GM18909 (cell line): ENCODE measurements around the gene CPED1.

Source experiments
- ATAC-seq: cut with Tn5 transposase; IDR thresholded peaks from one replicate; pipeline ENCODE4 v1.9.1; 2021; ENCODE audit warnings: mild to moderate bottlenecking; ENCODE audit not compliant: unreplicated experiment, poor library complexity

The CPED1 gene

DNA sequence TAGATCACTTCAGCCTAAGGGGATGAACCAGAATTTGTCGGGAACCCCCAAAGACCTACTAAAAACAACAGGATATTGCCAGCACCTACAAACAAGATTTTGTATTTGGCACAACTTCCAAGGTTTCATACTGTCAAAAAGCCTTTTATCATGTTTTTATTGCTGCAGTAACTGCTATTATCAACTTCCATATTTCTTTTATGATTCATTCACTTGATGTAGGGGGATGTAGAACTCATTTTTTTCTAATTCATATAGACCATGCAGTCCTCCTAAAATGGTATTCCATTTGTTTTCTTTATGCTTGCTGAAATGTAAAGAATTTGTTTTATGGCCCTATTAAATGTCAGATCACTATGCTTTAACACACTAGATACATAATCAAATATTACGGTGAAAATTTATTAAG lies 310.3 kb downstream of the CPED1 start:
- ATAC-seq = no peak

DNA sequence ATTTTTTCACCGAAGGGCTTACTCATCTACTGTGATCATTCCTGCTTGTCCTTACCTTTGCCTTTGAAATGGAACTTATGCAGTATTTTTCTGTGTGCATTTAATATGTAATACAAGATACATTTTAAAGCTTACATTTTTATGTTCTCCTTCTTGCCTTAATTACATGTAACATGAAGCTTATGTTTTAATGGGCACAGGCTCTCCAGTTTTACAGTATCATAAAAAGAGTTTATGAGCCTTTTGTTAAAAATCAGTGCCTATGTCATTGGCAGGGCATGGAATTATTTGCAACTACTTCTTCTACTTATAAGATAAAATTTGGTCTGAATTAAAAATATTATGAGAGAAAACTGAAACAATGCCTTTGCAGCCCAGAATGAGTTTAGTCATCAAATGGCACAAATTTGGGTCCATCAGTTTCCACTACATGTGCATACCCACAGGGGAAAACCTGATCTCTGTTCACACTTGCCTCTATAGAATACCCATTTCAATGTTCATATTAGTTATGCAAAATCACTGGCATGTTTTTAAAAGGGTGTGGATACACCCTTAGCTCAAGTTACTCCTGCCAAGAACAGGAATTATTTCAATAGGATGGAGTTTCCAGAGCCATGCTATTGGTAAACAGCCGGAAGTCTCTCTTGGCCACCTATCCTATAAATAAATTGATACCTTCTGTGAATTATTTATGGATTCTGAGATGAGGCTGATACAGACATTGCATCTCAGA lies 312.3 kb downstream of the CPED1 start:
- no peak for ATAC-seq

DNA sequence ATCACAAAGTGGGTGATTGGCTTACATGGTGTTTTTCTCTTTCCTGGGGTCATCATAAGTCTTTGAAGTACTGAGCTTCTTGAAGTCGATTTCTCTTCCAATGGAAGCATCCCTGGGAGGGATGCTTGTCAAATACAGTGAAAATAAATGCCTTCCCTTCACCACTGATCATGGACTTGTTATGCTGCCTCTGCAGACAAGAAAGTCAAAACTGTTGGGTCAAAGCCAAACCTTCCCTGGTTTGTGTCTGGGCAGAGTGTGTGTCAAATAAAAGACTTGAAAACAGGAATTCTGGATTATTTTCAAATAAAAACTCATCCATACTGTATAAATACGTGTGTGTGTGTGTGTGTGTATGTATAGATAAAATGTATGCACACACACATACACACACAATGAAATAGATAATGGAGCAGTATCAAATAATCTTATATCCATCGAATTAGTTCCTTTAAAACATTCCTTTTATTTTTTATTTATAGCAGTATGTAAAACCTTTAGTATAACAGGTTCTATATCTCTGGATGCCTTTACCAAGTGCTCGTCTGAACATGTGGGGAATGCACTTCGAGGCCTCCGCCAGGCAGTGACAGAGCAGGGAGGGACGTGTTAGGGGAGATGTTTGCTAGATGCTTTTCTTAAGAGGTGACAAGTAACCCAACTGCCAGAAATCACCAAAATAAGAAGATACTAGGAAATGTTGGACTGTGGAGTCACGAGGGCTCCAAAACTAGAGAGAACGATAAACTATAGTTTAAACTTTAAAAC lies 313.1 kb downstream of the CPED1 start:
- no peak for ATAC-seq

DNA sequence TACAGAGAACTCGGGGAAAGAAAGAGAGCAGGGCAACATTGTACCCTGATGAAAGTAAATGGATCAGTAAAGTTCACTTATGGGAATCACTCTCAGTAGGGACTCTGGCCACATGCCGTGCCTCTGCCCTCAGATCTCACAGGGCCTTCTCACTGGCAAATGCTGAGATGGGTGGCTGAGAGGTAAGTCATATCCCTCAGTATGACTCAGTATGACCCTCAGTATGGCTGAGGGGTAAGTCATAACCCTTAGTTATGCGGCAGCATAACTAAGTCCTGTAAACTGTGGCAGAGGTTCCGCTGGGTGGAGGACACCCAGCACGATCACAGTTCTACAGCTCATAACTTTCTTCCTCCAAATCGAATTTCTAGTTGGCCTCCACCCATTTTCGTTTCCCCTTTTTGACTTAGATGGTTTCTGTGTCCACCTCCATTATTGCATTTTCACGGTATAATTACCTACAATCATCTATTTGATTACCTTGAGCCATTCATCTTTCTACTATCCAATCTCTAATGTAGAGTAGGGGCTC lies 313.8 kb downstream of the CPED1 start:
- peak; percentile 98 for ATAC-seq

DNA sequence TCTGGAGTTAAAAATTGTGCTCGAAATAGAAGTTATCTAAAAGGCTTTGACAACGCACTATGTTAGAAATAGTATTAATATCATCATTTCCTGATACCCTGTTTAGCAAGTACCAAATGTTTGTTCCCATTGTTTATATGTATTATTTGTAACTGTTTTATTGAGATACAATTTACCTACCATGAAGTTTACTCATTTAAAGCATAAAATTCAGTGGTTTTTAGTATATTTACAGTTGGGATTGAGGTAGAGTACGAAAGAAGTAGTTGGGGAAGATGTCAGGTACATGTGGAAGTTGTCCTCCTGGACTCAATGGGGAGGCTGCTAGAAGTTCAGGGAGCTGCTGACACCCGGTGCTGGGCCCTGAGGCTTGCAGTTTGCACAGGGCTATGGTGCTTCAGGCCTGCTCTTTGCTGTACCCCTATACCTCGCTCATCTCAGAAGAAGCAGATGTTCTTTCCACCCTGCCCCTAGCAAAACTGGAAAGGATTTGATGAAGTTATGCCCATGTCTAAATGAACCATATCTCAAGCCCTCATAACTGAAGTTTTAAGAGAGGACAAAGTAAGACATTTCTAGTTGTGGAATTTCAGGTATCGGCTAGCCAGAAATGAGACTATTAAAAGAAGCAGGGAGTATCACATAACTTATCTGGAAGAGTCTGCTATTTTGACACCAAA lies 315.1 kb downstream of the CPED1 start:
- no peak for ATAC-seq

DNA sequence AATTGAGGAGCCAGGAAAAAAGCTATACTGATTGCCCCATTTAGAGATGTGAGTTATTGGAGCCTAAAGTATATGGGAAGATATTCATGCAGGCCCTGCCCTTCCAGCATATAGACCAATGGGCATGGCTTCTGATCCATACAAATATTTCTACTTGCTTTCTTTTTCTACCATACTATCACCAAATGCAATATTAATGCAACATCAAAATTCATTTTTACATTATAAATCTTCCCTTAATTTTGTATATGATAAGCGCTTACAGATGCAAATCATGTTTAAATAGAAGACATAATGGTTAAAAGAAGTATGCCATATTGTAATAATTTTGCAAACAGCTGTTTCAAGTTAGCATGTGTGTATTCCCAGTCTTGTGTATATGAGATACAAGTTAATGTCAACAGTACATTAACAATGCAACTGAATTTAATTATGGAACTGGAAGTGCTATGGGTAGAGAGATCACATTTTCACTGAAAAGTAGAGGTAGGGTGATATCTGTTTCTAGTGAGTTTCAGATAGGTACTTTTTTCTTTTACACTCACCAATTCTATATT lies 315.7 kb downstream of the CPED1 start:
- no peak for ATAC-seq

DNA sequence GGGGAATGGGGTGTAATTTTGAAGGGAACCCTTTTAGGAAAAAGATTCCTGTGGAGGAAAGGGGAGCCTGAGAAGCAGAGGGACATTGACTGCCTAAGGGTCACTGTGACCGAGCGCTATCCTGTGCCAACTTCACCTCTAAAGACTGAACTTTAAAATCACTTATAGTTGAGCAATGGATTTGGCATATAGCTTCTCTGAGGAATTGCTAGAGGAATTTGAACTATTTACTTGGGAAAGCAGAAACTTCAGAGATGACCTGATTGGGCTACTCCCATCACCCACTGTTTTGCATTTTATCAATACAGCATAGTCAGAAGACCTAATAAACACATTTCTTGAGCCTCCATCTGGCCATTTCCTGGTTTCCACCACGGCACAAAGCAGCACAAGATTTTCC lies 316.6 kb downstream of the CPED1 start:
- no peak for ATAC-seq

DNA sequence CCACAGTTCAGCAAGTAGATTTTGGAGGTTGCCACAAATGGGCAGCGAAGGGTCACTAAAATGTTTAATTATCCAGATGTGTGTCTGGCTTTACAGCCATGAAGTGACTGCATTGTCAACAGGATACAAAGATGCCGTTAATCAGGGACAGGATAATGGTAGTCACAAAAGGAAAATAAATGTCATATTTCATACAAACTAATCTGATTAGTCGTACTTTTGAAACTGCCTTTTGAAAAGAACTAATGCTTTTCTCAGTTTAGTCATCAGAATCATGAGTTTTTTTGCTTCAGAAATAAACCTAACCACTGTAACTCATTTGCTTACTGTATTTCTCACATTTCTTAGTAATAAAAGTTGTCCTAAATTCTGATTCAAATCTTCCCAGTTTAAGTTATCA lies 318.1 kb downstream of the CPED1 start:
- no peak for ATAC-seq

DNA sequence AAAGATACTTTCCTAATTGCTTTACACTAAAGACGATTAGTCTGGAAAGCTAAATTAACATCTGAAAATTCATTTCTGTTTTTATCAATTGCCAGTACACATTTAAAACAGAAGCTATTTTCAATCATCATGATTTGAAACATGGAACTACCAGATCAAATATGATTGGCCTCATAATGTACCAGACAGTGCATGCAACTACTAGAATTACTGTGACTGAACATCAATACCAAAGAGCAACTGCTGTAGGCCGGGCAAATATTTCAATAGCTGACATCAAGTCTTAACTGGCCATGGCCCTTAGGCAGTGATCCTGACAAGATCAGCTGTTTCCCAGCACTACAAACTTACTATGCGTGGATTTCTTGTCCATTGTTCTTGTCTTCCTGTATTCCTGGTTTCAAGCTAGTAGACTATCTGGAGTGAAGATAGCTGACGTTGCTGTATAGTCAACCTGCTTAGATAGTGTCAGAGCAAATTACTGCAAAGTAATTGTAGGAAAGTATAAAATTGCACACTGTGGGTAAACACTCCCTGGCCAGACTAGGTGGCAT lies 318.6 kb downstream of the CPED1 start:
- ATAC-seq = no peak

DNA sequence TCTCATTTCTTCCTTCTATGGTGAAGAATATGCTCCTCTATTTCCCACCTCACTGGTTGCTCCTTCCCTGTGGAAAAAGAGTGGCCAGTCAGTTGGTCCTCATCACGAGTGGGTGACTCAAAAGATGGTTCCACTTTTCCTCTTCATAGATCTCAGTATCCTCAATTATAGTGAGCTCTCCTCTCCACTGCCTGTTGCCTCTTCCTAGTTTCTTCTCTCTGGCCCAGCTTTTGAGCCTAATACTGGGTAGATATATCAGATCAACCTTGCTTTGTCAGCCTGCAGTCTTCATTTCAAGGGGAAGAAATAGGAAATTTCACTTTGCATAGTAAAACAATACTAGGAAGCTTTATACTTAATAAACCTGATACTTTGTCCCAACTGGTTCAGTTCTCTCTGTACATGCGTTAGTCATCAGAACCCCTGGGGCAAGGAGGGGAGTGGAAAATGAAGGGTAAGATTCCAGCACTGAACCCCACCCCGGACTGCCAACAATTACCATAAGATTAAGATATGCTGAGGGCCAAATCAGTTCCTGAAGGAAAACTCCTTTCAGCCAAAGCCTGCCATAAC lies 324.8 kb downstream of the CPED1 start:
- no peak for ATAC-seq

DNA sequence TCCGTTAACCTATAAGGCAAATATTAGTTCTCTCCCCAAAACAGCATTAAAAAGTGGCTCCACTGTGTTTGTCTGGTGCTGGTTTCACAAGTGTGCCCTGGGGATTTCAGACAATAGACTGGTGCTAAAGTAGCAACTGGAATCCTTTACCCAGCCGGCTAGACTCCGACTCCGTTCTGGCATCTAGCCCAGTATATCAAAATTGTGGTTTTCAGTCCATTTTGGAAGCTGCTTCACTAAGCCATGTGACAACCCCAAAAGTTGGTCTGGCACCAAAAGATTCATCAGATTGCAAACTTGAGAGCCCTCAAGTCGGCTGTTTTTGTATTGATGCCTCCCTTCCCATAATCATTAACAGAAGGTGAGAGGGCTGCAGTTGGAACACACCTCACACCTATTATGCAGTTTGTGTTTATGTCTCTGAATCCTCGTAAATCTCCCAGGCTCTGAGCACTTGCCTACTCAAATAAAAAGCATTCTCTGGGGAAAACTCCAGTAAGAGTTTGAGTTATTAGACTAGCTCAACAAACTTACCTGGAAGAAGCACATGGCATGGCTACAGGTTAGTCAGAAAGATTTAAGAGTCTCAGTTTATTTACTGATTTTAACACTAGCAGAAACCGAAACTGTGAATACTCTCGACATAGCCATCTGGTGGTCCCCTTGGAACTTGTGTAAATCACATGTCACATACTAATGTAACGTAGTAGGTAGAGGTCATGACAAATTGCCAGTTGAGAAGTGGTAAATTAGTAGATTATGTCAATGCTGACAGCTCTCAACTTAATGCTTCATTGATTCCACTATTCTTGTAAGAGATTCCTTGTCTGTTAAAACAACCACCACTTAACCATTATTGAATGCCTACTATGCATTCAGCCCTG lies 325.5 kb downstream of the CPED1 start:
- peak; percentile 96 for ATAC-seq

DNA sequence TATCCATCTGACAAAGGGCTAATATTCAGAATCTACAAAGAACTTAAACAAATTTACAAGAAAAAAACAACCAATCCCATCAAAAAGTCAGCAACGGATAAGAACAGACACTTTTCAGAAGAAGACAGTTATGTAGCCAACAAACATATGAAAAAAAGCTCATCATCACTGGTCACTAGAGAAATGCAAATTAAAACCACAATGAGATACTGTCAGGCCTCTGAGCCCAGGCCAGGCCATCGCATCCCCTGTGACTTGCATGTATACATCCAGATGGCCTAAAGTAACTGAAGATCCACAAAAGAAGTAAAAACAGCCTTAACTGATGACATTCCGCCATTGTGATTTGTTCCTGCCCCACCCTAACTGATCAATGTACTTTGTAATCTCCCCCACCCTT lies 326.7 kb downstream of the CPED1 start:
- peak; percentile 26 for ATAC-seq

DNA sequence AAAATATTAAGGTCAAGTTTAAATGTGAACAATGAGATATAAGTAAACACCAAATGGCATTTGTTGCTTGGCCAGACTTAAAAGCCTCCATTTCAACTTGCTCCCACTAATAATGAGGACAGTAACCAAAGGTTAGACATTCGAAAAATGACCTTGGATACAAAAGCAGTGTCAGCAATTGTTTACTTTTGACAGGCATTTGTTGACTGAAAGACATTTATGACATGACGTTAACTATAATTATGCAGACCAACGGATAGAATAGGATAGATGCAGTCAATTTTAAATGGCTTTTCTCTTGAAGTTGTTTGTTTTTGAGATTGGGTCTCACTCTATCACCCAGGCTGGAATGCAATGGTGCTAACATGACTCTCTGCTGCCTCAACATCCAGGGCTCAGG lies 333.9 kb downstream of the CPED1 start:
- no peak for ATAC-seq

DNA sequence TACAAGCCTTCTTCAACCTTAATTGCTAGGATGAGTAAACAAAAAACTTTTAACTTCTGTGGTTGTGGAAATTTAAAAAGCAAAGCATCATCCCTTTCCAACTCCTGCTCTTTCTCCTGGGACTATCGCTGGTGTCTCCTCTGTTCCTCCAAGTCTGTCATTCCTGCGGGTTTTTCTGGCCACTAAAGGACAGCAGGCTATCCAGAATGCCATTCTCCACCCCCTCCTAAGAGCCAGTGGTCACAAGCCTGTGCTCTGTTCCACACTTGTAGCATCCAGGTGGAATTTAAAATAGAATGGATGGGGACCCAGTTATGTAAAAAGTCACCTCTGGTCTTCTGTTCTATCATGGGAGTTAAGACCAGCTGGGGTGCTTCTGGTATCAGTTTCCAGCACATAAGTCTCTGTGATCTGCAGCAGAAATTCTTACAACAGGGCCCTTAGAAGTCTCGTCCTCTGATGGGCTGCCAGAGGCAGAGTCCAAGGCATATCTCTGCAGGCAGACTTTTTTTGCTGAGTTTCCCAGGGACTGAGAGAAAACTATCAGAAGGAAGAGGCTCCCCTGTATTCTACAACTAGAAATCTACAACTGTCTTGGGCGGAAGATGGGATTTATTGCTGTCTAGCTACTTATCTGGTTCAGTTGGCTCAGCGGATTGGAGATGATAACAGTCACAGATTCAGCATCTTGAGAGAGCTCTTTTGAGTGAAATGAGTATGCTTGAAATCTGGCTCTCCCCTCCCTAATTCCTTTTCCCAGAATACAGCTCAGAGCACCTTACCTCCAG lies 335.2 kb downstream of the CPED1 start:
- ATAC-seq = no peak

DNA sequence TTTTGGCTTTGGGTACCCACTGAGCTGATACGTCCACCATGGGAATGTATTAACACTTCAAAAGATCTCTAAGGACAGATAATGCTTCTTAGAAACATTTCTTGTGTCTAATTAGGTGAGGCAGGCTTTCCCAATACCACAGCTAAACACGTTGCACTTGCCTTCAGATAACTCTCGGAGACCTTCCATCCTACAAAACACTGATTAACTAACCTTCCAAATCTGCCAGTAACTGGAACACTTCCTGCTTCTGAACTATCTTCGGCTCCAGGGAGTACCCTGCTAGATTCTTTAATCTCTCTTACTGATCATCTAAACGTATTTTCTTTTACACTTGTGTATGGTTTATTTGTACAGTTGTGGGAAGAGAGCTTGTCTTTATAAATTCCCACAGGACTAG lies 339.2 kb downstream of the CPED1 start:
- no peak for ATAC-seq

DNA sequence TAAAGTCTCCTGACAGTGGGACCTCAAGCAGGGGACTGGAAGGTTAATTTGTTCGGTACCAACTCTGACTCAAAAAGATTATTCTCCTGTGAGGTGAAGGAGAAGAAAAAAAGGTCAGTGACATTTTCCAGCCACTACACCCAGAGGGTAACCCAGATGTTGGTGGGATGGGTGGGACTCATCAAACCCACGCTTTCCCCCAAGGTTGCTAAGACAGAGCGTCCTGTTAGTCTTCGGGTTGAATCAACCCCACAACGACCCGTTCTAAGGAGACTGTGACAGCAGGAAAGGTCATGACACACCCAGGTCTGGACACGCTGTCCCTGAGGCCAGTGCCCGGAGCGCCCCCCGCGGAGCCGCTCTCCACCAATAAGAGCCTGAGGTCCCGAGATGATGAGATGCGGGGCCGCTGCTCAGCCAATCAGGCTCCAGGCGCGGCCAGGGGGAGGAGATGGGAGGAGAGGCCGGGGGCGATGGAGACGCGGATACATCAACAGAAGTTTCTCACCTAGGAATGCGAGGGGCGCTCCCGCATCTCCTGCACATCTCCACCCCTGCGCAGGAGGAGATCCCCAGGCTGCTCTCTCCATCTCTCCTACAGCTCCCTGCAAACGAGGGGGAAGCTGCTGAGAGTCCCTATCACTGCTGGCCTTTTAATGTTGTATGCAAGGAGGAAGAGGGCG lies 340.1 kb downstream of the CPED1 start, which contains the start of gene WNT16:
TSS of gene WNT16 (plus strand) at position 493 of the 683 bp plus-strand sequence. CDS start 293 bp downstream, outside the sequence.
- ATAC-seq = no peak

DNA sequence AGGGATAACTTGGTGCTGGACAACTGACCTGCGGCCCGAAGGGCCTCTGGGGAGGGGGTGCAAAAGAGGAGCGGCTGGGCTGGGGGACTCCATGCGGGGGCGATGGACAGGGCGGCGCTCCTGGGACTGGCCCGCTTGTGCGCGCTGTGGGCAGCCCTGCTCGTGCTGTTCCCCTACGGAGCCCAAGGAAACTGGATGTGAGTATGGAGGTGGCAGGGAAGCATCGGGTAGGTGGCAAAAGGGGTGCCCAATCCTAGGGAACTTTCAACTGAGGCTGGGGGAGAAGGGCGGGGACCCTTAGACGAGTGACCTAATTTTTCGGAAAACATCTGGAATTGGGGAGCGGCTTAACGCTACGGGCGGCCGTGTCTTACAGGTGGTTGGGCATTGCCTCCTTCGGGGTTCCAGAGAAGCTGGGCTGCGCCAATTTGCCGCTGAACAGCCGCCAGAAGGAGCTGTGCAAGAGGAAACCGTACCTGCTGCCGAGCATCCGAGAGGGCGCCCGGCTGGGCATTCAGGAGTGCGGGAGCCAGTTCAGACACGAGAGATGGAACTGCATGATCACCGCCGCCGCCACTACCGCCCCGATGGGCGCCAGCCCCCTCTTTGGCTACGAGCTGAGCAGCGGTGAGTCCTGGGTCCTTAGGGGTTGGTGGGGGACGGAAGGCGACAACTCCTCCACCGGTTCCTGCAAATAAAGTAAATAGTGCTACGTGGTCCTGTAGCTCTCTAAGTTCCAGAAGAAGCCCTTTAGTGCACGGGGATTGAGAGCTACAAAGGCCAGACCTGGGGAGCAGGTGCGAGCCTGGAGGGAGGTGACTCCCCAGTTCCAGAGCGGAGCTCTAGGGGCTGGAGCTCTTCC lies 340.9 kb downstream of the CPED1 start:
- peak; percentile 71 for ATAC-seq
